Breast epithelium (tissue), 4 donors: ENCODE results near the gene PELI2. TPM values are rescaled to one million over a fixed set of nuclear protein-coding genes. Genes with fewer than 3 reads are reported as not detected.

Source experiments
- DNase-seq, 2 donors: peaks; one replicate each; pipeline ENCODE4 v3.0.0-alpha.2; 2019; ENCODE audit warnings: low spot score in 2 of 2
- H3K27ac ChIP-seq, 2 donors: fragments of 200-600 bp; sonication (generic) in 1 of 2; one replicate each; pipeline ENCODE4 v1.5.1; 2016 to 2019; ENCODE audit warnings: mild to moderate bottlenecking in 1 of 2
- H3K27me3 ChIP-seq, 2 donors: fragments of 200-600 bp; sonication (generic) in 1 of 2; one replicate each; pipeline versions ENCODE4 v1.5.1 to v1.6.0; 2017 to 2019; ENCODE audit warnings: control low read depth in 1 of 2, mild to moderate bottlenecking in 1 of 2
- H3K36me3 ChIP-seq: fragments of 200-600 bp; one replicate; pipeline ENCODE4 v1.5.1; 2019
- H3K4me1 ChIP-seq, 2 donors: fragments of 200-600 bp; sonication (generic); one replicate each; pipeline ENCODE4 v1.5.1; 2016 to 2019; ENCODE audit warnings: control low read depth in 1 of 2
- H3K4me3 ChIP-seq, 3 donors: fragments of 200-600 bp; sonication (generic); 1 replicate in 2 of 3; 2 replicates in 1 of 3; pipeline ENCODE4 v1.5.1; 2016 to 2019; ENCODE audit warnings: mild to moderate bottlenecking in 3 of 3, moderate library complexity in 2 of 3
- H3K9me3 ChIP-seq, 2 donors: fragments of 200-600 bp; sonication (generic) in 1 of 2; one replicate each; pipeline ENCODE4 v1.5.1; 2016 to 2019; ENCODE audit warnings: control low read depth in 1 of 2
- CTCF ChIP-seq, 3 donors: fragments of 450-650 bp; IDR thresholded peaks; one replicate each; pipeline ENCODE4 v1.5.1; 2016 to 2017; ENCODE audit warnings: antibody characterized with exemption in 3 of 3, mild to moderate bottlenecking in 3 of 3, moderate library complexity in 3 of 3
- POLR2A ChIP-seq: fragments of 450-650 bp; IDR thresholded peaks from one replicate; pipeline ENCODE4 v1.6.1; 2016; ENCODE audit warnings: antibody characterized with exemption, mild to moderate bottlenecking, moderate library complexity
- POLR2AphosphoS5 ChIP-seq, 3 donors: sonication (generic); formaldehyde crosslinking; IDR thresholded peaks; one replicate each; pipeline ENCODE4 v1.6.1; 2017; ENCODE audit warnings: antibody characterized with exemption in 3 of 3
- intact Hi-C: fragments of 100-400 bp; cut with DNase I; formaldehyde crosslinking; loops from one replicate; pipeline ENCODE4 v1.15.1; 2023; ENCODE audit warnings: low total_unique reads
- total RNA-seq, 3 donors: library from RNA; depleted of rRNA; stranded (reverse); fragments of >200 nt; gene quantifications; one replicate each; pipeline ENCODE4 v1.1.0, GENCODE V29; 2016

PELI2 gene
- total RNA-seq, 3 donors from 2014 or later: 11.5 to 24.1 (median 16.2) TPM

- H3K9me3 ChIP-seq: no peaks in the 10 kb centered on the region
- no peak overlapping the region for H3K27ac ChIP-seq
- TF ChIP-seq POLR2AphosphoS5 (IDR thresholded peaks at IDR 0.05) (no peak), POLR2A (no peak), CTCF (IDR thresholded peaks at IDR 0.05) (no peak)
- no peaks in the 10 kb centered on the region for H3K27me3 ChIP-seq
- no peaks in the 10 kb centered on the region for H3K4me1 ChIP-seq
- DNase-seq: no peak
- intact Hi-C loops: no loop called here
- no peak overlapping the region for H3K4me3 ChIP-seq
- H3K36me3 ChIP-seq: no peaks in the 10 kb centered on the region
Observed at GRCh38 chr14:56145965-56146364, 27.8 kb downstream of the PELI2 start.

- intact Hi-C loops: no loop called here
Observed at GRCh38 chr14:56147449-56147848, 29.2 kb downstream of the PELI2 start.

DNA sequence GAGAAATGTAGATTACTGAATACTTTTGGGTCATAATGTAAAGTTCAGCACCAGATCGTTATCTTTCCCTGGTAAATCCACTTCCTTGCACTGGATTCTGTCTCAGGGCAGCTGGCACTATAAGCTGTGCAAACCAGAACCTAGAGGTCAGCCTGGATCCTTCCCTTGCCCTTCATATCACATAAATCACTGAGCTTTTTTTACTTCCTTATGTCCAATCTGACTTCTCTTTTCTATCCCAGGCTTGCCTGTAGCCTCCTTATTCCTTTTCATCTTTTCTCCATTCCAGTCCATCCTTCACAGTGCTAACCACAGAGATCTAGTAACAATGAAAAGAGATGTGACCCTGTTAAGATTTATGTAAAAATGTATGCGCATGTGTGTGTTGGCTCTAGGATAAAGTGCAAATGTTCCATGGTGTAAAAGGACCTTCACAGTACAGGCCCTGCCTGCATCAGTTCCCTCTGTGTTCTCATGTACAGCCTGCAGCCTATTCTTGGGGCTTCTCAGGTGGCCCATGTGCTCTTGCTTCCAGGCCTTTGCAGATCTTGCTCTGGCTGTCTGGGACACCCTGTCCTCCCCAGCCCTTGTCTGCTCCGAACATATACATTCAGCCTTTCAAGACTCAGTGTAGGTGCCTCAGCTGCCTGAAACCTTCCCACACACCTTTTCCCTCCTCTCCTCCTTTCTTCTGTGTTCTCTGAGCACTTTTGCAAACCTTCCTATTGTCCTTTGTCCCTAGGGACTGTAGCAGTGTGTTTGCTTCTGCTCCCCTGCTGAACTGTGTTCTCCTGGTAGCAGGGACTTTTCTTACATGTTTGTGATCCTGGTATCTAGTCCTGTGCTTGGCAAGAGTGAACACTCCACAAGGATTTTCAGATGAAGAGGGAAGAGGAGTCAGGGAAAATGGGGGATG is 30.0 kb downstream of the PELI2 start:
- H3K9me3 ChIP-seq: no peaks in the 10 kb centered on the region
- TF ChIP-seq POLR2AphosphoS5 (IDR thresholded peaks at IDR 0.05) (no peak), CTCF (IDR thresholded peaks at IDR 0.05) (no peak), POLR2A (no peak)
- DNase-seq: no peak
- no peaks in the 10 kb centered on the region for H3K4me1 ChIP-seq
- no peaks in the 10 kb centered on the region for H3K27me3 ChIP-seq
- intact Hi-C loops: no loop called here
- H3K27ac ChIP-seq: no peak overlapping the region
- no peak overlapping the region for H3K4me3 ChIP-seq
- H3K36me3 ChIP-seq: no peaks in the 10 kb centered on the region

More at GRCh38 chr14:56147449-56147848, 29.2 kb downstream of the PELI2 start:
- H3K36me3 ChIP-seq: no peaks in the 10 kb centered on the region
- no peaks in the 10 kb centered on the region for H3K9me3 ChIP-seq
- no peak for DNase-seq
- H3K27me3 ChIP-seq: no peaks in the 10 kb centered on the region
- H3K4me1 ChIP-seq: no peaks in the 10 kb centered on the region
- H3K27ac ChIP-seq: no peak overlapping the region
- no peak overlapping the region for H3K4me3 ChIP-seq
- TF ChIP-seq POLR2AphosphoS5 (IDR thresholded peaks at IDR 0.05): no peak
- TF ChIP-seq CTCF (IDR thresholded peaks at IDR 0.05): no peak
- no peak for TF ChIP-seq POLR2A

GRCh38 chr14:56149151-56149550 is 30.9 kb downstream of the PELI2 start:
- TF ChIP-seq POLR2AphosphoS5 (IDR thresholded peaks at IDR 0.05) (no peak), CTCF (IDR thresholded peaks at IDR 0.05) (no peak), POLR2A (no peak)
- Histone ChIP-seq H3K27ac (no peak overlapping the region), H3K4me3 (no peak overlapping the region), H3K27me3 (no peaks in the 10 kb centered on the region), H3K4me1 (no peaks in the 10 kb centered on the region), H3K36me3 (no peaks in the 10 kb centered on the region), H3K9me3 (no peaks in the 10 kb centered on the region)
- intact Hi-C loops: no loop called here
- DNase-seq: no peak

DNA sequence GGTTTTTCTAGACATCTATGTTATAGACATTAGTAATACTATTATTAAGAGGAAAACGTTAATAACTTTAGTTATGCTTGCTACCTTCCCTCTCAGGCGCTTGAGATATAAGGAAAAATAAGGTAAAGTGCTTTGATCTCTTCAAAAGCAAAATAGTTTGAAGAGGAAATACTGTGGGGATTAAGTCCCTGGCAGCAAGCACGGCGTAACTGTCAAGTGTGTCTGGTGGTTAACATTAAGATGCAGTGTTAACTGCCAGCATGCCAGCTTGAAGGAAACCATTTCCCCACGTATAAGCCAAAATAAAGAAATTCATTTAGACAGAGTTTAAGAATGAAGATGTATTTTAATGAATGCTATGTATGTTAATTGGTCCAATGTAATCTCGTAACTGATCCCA is 31.8 kb downstream of the PELI2 start:
- Histone ChIP-seq H3K9me3 (no peaks in the 10 kb centered on the region), H3K36me3 (no peaks in the 10 kb centered on the region), H3K27ac (no peak overlapping the region), H3K27me3 (no peaks in the 10 kb centered on the region), H3K4me1 (no peaks in the 10 kb centered on the region), H3K4me3 (no peak overlapping the region)
- intact Hi-C loops: no loop called here
- no peak for TF ChIP-seq POLR2A
- TF ChIP-seq CTCF (IDR thresholded peaks at IDR 0.05): no peak
- no peak for TF ChIP-seq POLR2AphosphoS5 (IDR thresholded peaks at IDR 0.05)
- no peak for DNase-seq
